Activated CD4-positive, alpha-beta T cell treated with anti-CD3 and anti-CD28 coated beads, Interleukin-2, Interleukin-4, amounts not matched to agents 100 ng/mL and 50 ng/mL, durations not matched to agents 16 hours and 8 hours (primary cell): Measurements from ENCODE around the gene ADAM20.
A peak's percentile ranks its signal among the peaks of the same experiment; 100 is the strongest.
"Not testable (repeated sequence)": the region's sequence is repeated elsewhere in the genome, so short reads cannot be mapped to it uniquely, and the experiment has no call there.

Source experiments
- DNase-seq: peaks from one replicate; pipeline ENCODE4 v3.0.0-alpha.2; 2020; ENCODE audit warnings: low spot score

The ADAM20 gene

GRCh38 chr14:70534904-70535303 is at the start of gene ADAM20:
ADAM20 (minus strand) TSS chr14:70535004; CDS start chr14:70524757, 10,247 bp downstream.
- no peak for DNase-seq

- no peak for DNase-seq
These were observed 42.1 kb upstream of the ADAM20 start for GRCh38 chr14:70576891-70577290.

- no peak for DNase-seq
These were observed 38.2 kb upstream of the ADAM20 start for GRCh38 chr14:70573050-70573449.

- DNase-seq = no peak
These were observed 36.3 kb upstream of the ADAM20 start for GRCh38 chr14:70571139-70571538.

DNA sequence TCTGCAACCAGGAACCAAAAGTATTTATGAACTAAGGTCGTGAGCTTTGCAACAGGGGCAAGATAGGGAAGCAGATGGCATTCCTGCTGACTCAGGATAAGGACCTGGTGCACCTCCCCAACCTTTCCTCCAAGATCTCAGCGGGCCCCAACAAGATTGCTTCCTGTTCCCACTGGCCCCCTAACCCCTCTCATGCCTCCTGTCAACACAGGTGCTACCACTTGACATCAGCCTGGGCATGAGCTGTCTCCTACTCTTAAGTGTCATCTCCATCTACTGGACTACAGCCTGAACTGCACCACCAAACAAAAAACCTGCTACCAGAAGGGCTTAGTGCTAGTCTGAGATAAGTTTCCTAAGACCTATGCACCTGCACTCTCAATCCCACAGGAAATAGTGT is 33.0 kb upstream of the ADAM20 start:
- peak; percentile 37 for DNase-seq

- no peak for DNase-seq
These were observed 29.1 kb upstream of the ADAM20 start for GRCh38 chr14:70563869-70564268.

GRCh38 chr14:70563417-70563816 is 28.6 kb upstream of the ADAM20 start:
- no peak for DNase-seq

- DNase-seq = no peak
These were observed 23.6 kb upstream of the ADAM20 start for GRCh38 chr14:70558356-70558755.

DNA sequence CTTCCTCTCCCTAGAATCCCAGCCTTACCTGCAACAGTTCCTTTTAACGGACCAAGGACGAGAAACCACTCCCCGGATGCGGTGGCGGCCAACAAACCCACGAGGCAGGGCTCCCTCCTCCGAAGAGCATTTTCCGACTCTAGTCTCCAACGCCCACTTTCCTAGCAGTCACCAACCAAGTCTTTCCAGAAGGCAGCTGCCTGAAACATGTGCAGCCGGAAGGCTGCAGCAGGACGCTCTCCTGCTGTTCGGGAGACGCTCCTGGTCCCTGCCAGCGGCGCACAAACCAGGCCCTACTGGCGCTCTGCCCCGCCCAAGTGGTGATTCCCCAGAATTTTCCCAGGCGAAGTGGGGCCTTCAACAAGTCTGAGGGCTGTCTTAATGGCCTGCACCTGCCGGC is 21.1 kb upstream of the ADAM20 start:
- DNase-seq = no peak

GRCh38 chr14:70538087-70538486 is 3.3 kb upstream of the ADAM20 start:
- no peak for DNase-seq

DNA sequence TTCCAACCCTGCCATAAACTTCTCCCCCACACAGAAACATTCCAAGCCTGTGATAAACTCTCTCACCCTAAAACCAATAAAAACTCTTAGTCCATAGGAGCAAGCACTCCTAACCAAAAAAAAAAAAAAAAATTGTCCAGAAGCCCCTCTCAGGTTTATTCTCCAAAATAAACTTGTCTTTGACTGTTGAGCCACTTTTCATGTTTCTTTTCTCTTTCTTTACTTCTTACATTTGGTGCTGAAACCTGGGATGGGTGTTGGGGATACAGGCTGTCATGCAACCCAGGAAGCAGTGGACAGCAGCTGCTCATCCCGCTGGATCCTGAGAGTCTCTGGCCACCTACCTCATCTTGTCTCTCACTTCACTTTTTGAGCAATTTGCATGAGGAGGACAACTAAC is 2.0 kb upstream of the ADAM20 start:
- no peak for DNase-seq

DNA sequence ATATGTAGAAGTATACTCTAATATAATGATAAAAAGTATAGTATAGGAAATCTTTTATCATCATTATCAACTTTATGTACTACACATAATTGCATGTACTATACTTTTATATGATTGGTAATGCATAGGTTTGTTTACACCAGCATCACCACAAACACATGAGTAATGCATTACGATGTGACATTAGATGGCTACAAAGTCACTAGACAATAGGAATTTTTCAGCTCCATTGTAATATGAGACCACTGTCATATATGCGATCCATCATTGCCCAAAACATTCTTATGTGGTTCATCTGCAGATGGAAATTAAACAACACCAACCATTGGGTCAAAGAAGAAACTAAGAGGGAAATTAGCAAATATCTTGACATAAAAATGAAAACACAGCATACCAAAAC is 4.4 kb downstream of the ADAM20 start:
- no peak for DNase-seq

DNA sequence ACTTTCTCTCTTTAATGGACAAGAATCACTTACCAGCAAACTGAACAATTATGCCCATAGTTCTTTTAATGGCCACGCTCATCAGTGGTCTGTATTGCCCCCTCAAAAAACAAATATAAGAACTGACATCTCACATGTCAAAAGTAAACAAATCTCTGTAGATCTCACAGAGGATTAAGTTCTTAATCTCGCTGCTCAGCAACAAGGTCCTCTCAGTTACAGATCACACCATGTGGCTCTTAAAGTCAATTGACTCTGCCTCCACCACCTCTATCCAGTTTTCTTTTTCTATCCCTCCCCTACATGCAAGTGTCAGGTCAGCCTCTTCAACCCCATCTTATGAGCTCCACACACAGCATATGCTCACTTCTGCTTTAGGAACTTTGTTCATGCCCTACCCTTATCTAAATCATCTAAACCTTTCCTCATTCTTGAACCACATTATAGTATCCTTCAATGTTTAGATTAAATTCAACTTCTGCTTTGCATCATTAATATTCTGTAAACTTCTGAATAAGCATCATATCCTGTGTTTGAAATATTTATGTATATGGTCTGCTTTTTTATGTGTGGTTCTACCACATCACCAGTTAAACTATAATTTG is 7.2 kb downstream of the ADAM20 start:
- no peak for DNase-seq

- DNase-seq = no peak
These were observed 9.1 kb downstream of the ADAM20 start for GRCh38 chr14:70525691-70526090.

DNA sequence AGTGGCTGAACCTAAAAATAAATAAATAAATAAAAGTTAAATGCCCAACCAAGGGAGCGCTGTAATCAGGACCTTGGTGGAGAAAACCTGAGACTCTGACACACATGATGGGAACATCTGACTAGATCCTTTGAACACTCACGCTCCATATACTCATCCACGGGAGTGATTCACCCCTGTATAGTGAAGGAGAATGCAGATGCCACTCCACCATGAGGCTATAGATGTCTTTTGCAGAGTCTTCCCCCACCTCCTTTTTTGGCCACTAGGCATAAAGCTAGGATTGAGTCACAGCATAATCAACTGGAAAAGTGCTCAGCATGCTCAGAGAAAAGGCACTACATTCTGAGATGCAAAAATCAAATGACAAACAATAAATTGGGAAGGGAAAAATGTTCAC is 19.0 kb downstream of the ADAM20 start:
- no peak for DNase-seq

- DNase-seq = peak; percentile 47
These were observed 20.4 kb downstream of the ADAM20 start for GRCh38 chr14:70514168-70515069.

DNA sequence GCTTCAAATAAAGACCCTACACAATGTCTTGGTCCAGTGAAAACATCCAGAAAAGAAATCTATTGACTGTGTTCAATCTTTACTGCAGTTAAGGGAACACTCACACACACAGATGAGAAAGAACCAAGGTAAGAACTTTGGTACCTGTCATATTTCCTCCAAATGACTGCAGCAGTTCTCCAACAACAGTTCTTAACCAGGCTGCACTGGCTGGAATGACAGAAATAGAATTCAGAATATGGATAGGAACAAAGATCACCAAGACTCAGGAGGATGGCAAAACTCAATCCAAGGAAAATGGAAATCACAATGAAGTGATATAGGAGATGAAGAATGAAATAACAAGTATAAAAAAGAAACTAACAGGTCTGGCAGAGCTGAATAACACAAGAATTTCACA is 36.6 kb downstream of the ADAM20 start:
- no peak for DNase-seq

- no peak for DNase-seq
These were observed 45.1 kb downstream of the ADAM20 start for GRCh38 chr14:70489579-70490200.

GRCh38 chr14:70477356-70478105 is 57.3 kb downstream of the ADAM20 start:
- not testable (repeated sequence) for DNase-seq

GRCh38 chr14:70475459-70475858 is 59.3 kb downstream of the ADAM20 start:
- DNase-seq = not testable (repeated sequence)

- no peak for DNase-seq
These were observed 61.0 kb downstream of the ADAM20 start for GRCh38 chr14:70473825-70474224.
